Activated gamma-delta T cell treated with anti-CD3 and anti-CD28 coated beads, Interleukin-2, amount 50 U/mL, for 16 hours (primary cell): ENCODE results near the gene PSORS1C2.

Experiments
- DNase-seq: peaks from one replicate; pipeline ENCODE4 v3.0.0-alpha.2; 2020; ENCODE audit warnings: low read depth

PSORS1C2 gene

GRCh38 chr6:31113861-31114540, 24.9 kb downstream of the PSORS1C2 start:
- DNase-seq = no peak

GRCh38 chr6:31112478-31112877, 26.4 kb downstream of the PSORS1C2 start, which contains the start of gene C6orf15:
TSS of gene C6orf15 (minus strand) at chr6:31112575. CDS start at chr6:31112555, 20 bp downstream.
- no peak for DNase-seq

GRCh38 chr6:31111712-31112111, 27.2 kb downstream of the PSORS1C2 start:
- DNase-seq = no peak

GRCh38 chr6:31110825-31111582, 27.9 kb downstream of the PSORS1C2 start:
- DNase-seq = no peak

- DNase-seq = no peak
Measured at GRCh38 chr6:31107052-31107451, 31.8 kb downstream of the PSORS1C2 start.

GRCh38 chr6:31103136-31103535, 35.7 kb downstream of the PSORS1C2 start:
- no peak for DNase-seq

- DNase-seq = no peak
Measured at GRCh38 chr6:31098449-31098938, 40.4 kb downstream of the PSORS1C2 start.

GRCh38 chr6:31096656-31097055, 42.2 kb downstream of the PSORS1C2 start:
- DNase-seq = no peak

- no peak for DNase-seq
Measured at GRCh38 chr6:31096215-31096614, 42.7 kb downstream of the PSORS1C2 start.

GRCh38 chr6:31094389-31094881, 44.4 kb downstream of the PSORS1C2 start:
- DNase-seq = no peak

GRCh38 chr6:31092769-31093505, 45.9 kb downstream of the PSORS1C2 start:
- DNase-seq = no peak

GRCh38 chr6:31092238-31092637, 46.6 kb downstream of the PSORS1C2 start:
- no peak for DNase-seq

GRCh38 chr6:31091680-31092079, 47.2 kb downstream of the PSORS1C2 start:
- no peak for DNase-seq

GRCh38 chr6:31090973-31091364, 47.9 kb downstream of the PSORS1C2 start:
- no peak for DNase-seq

GRCh38 chr6:31090275-31090972, 48.4 kb downstream of the PSORS1C2 start:
- no peak for DNase-seq
